ENCODE data around the gene MBNL1. TPM values are rescaled to one million over a fixed set of nuclear protein-coding genes. Genes with fewer than 3 reads are reported as not detected.

MBNL1 gene
- total RNA-seq, 1 experiment from 2014 or later = 68.6 TPM

- Mint-ChIP-seq H3K4me3 (ENCODE audit: unreplicated experiment) (no peak overlapping the region), H3K27me3 (ENCODE audit: insufficient read depth, unreplicated experiment) (peaks cover 2% of the 10 kb centered on the region), H3K36me3 (ENCODE audit: insufficient read depth, unreplicated experiment) (no peaks in the 10 kb centered on the region), H3K27ac (ENCODE audit: unreplicated experiment) (no peak overlapping the region), H3K4me1 (ENCODE audit: low read depth, unreplicated experiment) (peaks cover under 1% of the 10 kb centered on the region), H3K9me3 (ENCODE audit: unreplicated experiment) (peaks cover 5% of the 10 kb centered on the region)
- ChIA-PET POLR2A (no interaction called here), CTCF (no interaction called here)
- Histone ChIP-seq H3K4me3 (ENCODE audit: low read depth, low read length) (no peak overlapping the region), H3K4me1 (no peaks in the 10 kb centered on the region), H3K36me3 (ENCODE audit: control insufficient read depth, insufficient read depth, low read length) (no peaks in the 10 kb centered on the region), H3K9me3 (no peaks in the 10 kb centered on the region), H3K27me3 (replicated peaks; ENCODE audit: control insufficient read depth, insufficient read depth, low read length) (no peaks in the 10 kb centered on the region)
- TF ChIP-seq CTCF (IDR thresholded peaks at IDR 0.05; ENCODE audit: insufficient read depth in 1 of 2, low read depth in 1 of 2, low read length in 1 of 2, severe bottlenecking in 1 of 2, unreplicated experiment in 1 of 2) = no peak
- BruUV-seq (replicated peaks) = no TSS peak
- intact Hi-C loops (cut with micrococcal nuclease; ENCODE audit: unreplicated experiment) = no loop called here
- no peak for DNase-seq
Measured at GRCh38 chr3:152497890-152498289, 229.2 kb downstream of the MBNL1 start.

- no TSS peak for BruUV-seq (replicated peaks)
- Histone ChIP-seq H3K9me3 (no peaks in the 10 kb centered on the region), H3K4me1 (no peaks in the 10 kb centered on the region), H3K4me3 (ENCODE audit: low read depth, low read length) (no peak overlapping the region), H3K27me3 (replicated peaks; ENCODE audit: control insufficient read depth, insufficient read depth, low read length) (no peaks in the 10 kb centered on the region), H3K36me3 (ENCODE audit: control insufficient read depth, insufficient read depth, low read length) (no peaks in the 10 kb centered on the region)
- ChIA-PET POLR2A (no interaction called here), CTCF (interaction anchor here (0.6 kb wide), 1 partner anchor 44 kb away, joined by 3 read pairs; no protein-coding TSS in a partner anchor)
- TF ChIP-seq CTCF (IDR thresholded peaks at IDR 0.05; ENCODE audit: insufficient read depth in 1 of 2, low read depth in 1 of 2, low read length in 1 of 2, severe bottlenecking in 1 of 2, unreplicated experiment in 1 of 2) = no peak
- Mint-ChIP-seq H3K36me3 (ENCODE audit: insufficient read depth, unreplicated experiment) (no peaks in the 10 kb centered on the region), H3K27ac (ENCODE audit: unreplicated experiment) (no peak overlapping the region), H3K4me1 (ENCODE audit: low read depth, unreplicated experiment) (peaks cover 4% of the 10 kb centered on the region), H3K27me3 (ENCODE audit: insufficient read depth, unreplicated experiment) (no peaks in the 10 kb centered on the region), H3K9me3 (ENCODE audit: unreplicated experiment) (peaks cover 10% of the 10 kb centered on the region), H3K4me3 (ENCODE audit: unreplicated experiment) (no peak overlapping the region)
- no peak for DNase-seq
- intact Hi-C loops (cut with micrococcal nuclease; ENCODE audit: unreplicated experiment) = loop anchor here (10.0 kb wide), 1 partner anchor 315 kb away; no protein-coding TSS in a partner anchor
Measured at GRCh38 chr3:152499791-152500385, 231.2 kb downstream of the MBNL1 start.

- TF ChIP-seq CTCF (IDR thresholded peaks at IDR 0.05; ENCODE audit: insufficient read depth in 1 of 2, low read depth in 1 of 2, low read length in 1 of 2, severe bottlenecking in 1 of 2, unreplicated experiment in 1 of 2) = no peak
- Mint-ChIP-seq H3K36me3 (ENCODE audit: insufficient read depth, unreplicated experiment) (no peaks in the 10 kb centered on the region), H3K27ac (ENCODE audit: unreplicated experiment) (no peak overlapping the region), H3K27me3 (ENCODE audit: insufficient read depth, unreplicated experiment) (no peaks in the 10 kb centered on the region), H3K4me3 (ENCODE audit: unreplicated experiment) (no peak overlapping the region), H3K9me3 (ENCODE audit: unreplicated experiment) (peaks cover 10% of the 10 kb centered on the region), H3K4me1 (ENCODE audit: low read depth, unreplicated experiment) (peaks cover 4% of the 10 kb centered on the region)
- no peaks in the 10 kb centered on the region for H3K4me1 ChIP-seq
- no peaks in the 10 kb centered on the region for H3K36me3 ChIP-seq (ENCODE audit: control insufficient read depth, insufficient read depth, low read length)
- intact Hi-C loops (cut with micrococcal nuclease; ENCODE audit: unreplicated experiment) = loop anchor here (10.0 kb wide), 1 partner anchor 309 kb away; no protein-coding TSS in a partner anchor
- ChIA-PET CTCF (no interaction called here), POLR2A (no interaction called here)
- no TSS peak for BruUV-seq (replicated peaks)
- H3K9me3 ChIP-seq = no peaks in the 10 kb centered on the region
- H3K4me3 ChIP-seq (ENCODE audit: low read depth, low read length) = no peak overlapping the region
- no peaks in the 10 kb centered on the region for H3K27me3 ChIP-seq (replicated peaks; ENCODE audit: control insufficient read depth, insufficient read depth, low read length)
- DNase-seq = no peak
Measured at GRCh38 chr3:152505926-152506325, 237.2 kb downstream of the MBNL1 start.

Data from Caco-2 (cell line).